Pancreas (tissue), 10 donors: ENCODE measurements around the gene PNPLA1. TPM values are rescaled to one million over a fixed set of nuclear protein-coding genes. Genes with fewer than 3 reads are reported as not detected.

Experiments used
- ATAC-seq, 4 donors: fragments of 200-7000 bp; cut with Tn5 transposase; one replicate each; pipeline versions ENCODE4 v1.8.0 to v1.9.1; 2020; ENCODE audit warnings: mild to moderate bottlenecking in 4 of 4, moderate library complexity in 4 of 4
- DNase-seq, 6 donors: peaks; one replicate each; pipeline ENCODE4 v3.0.0-alpha.2; 2020
- FAIRE-seq: peaks from 2 replicates; lab custom pipeline; 2012; peaks lifted over from hg19 to GRCh38; lab: Jason Lieb, UNC
- H3K27ac ChIP-seq, 4 donors: fragments of 200-600 bp; sonication (generic); 1 replicate in 3 of 4; 2 replicates in 1 of 4; pipeline versions ENCODE4 v1.5.0 to v1.8.0; 2020
- H3K27me3 ChIP-seq, 4 donors: fragments of 200-600 bp; one replicate each; pipeline ENCODE4 v1.8.0; 2021
- H3K36me3 ChIP-seq, 3 donors: fragments of 200-600 bp; sonication (generic) in 1 of 3; one replicate each; pipeline versions ENCODE4 v1.5.0 to v1.8.0; 2020 to 2021
- H3K4me1 ChIP-seq, 3 donors: fragments of 200-600 bp; one replicate each; pipeline ENCODE4 v1.8.0; 2021
- H3K4me3 ChIP-seq, 4 donors: fragments of 200-600 bp; sonication (generic) in 2 of 4; one replicate each; pipeline versions ENCODE4 v1.5.0 to v1.8.0; 2020 to 2021
- H3K9me3 ChIP-seq, 4 donors: fragments of 200-600 bp; one replicate each; pipeline ENCODE4 v1.8.0; 2021
- CTCF ChIP-seq, 4 donors: fragments of 200-600 bp; sonication (generic) in 3 of 4; IDR thresholded peaks; one replicate each; pipeline versions ENCODE4 v1.5.0 to v1.8.0; 2021; ENCODE audit warnings: antibody characterized with exemption in 4 of 4
- WGBS, 2 donors: extraction: QIAGEN DNeasy Blood & Tissue Kit; methylation state at CpG; one replicate each; pipeline ENCODE4 v1.1.7; 2013; 5-methylcytosine and 5-hydroxymethylcytosine counted together
- intact Hi-C, 3 donors: fragments of 100-400 bp; cut with DNase I; formaldehyde crosslinking; loops; one replicate each; pipeline versions ENCODE4 v1.11.1 to v1.14.2; 2022
- polyA plus RNA-seq, 2 donors: library from polyadenylated mRNA; stranded (reverse); fragments of 200-250 nt; gene quantifications; one replicate each; pipeline ENCODE4 v1.2.3, GENCODE V29; 2013
- total RNA-seq, 6 donors: library from RNA; stranded (reverse); fragmentation: NEBNext Ultra II Directional in 4 of 6; extraction: Animal tissue kit (Norgen Biotek cat#: 25700) in 4 of 6; gene quantifications; one replicate each; pipeline versions ENCODE4 v1.2.1 to v1.2.4, GENCODE V29; 2021 to 2023
- donor health status: healthy with polysubstance abuse.
- donor health status: DM: no; HTN: no; CAD: no; lungs with moderate emphysema.
- donor health status: DM: no; HTN: no; CAD: no.
- donor health status: control.
- donor health status: control.
- donor health status: Bipolar disorder and iron deficiency.
- donor health status: DM: yes; HTN: yes; CAD: no.
- donor health status: DM: no; HTN: no; CAD: no.
- donor health status: DM: no; HTN: no; CAD: no.
- donor health status: DM: yes; HTN: yes; CAD: no.

The PNPLA1 gene
- total and polyA plus RNA-seq, 8 donors: 0.12 TPM; not detected in 7

- Histone ChIP-seq H3K9me3 (no peaks in the 10 kb centered on the region), H3K27me3 (no peaks in the 10 kb centered on the region), H3K27ac (no peak overlapping the region), H3K4me1 (no peaks in the 10 kb centered on the region), H3K4me3 (no peak overlapping the region), H3K36me3 (no peaks in the 10 kb centered on the region)
- intact Hi-C loops: no loop called here
- no peak for DNase-seq
- FAIRE-seq: no peak
- WGBS, 2 donors: 25 to 37% methylated on average over 1 of the region's 1 CpG
- ATAC-seq: no peak
- no peak for TF ChIP-seq CTCF (IDR thresholded peaks at IDR 0.05)
These were observed 26.4 kb downstream of the PNPLA1 start for GRCh38 chr6:36296240-36296639.

GRCh38 chr6:36297051-36297450 is 27.2 kb downstream of the PNPLA1 start:
- TF ChIP-seq CTCF (IDR thresholded peaks at IDR 0.05): no peak
- intact Hi-C loops: no loop called here
- Histone ChIP-seq H3K4me3 (no peak overlapping the region), H3K36me3 (no peaks in the 10 kb centered on the region), H3K9me3 (no peaks in the 10 kb centered on the region), H3K4me1 (no peaks in the 10 kb centered on the region), H3K27ac (no peak overlapping the region), H3K27me3 (no peaks in the 10 kb centered on the region)
- WGBS, 2 donors: 85 to 86% methylated on average over 6 of the region's 6 CpGs
- no peak for FAIRE-seq
- no peak for DNase-seq
- ATAC-seq: no peak

- FAIRE-seq (no peak), DNase-seq (no peak), ATAC-seq (no peak)
- whole genome bisulfite sequencing, 2 donors: 85 to 87% methylated on average over 7 of the region's 7 CpGs
- Histone ChIP-seq H3K27ac (no peak overlapping the region), H3K4me3 (no peak overlapping the region), H3K27me3 (no peaks in the 10 kb centered on the region), H3K9me3 (no peaks in the 10 kb centered on the region), H3K36me3 (no peaks in the 10 kb centered on the region), H3K4me1 (no peaks in the 10 kb centered on the region)
- no peak for TF ChIP-seq CTCF (IDR thresholded peaks at IDR 0.05)
- intact Hi-C loops: no loop called here
These were observed 27.7 kb downstream of the PNPLA1 start for GRCh38 chr6:36297511-36297910.

- ATAC-seq: no peak
- no peak for DNase-seq
- Histone ChIP-seq H3K27me3 (no peaks in the 10 kb centered on the region), H3K4me3 (no peak overlapping the region), H3K36me3 (no peaks in the 10 kb centered on the region), H3K4me1 (no peaks in the 10 kb centered on the region), H3K9me3 (no peaks in the 10 kb centered on the region), H3K27ac (no peak overlapping the region)
- intact Hi-C loops: no loop called here
- TF ChIP-seq CTCF (IDR thresholded peaks at IDR 0.05): no peak
- WGBS, 2 donors: 84 to 87% methylated on average over 4 of the region's 4 CpGs
- no peak for FAIRE-seq
These were observed 28.2 kb downstream of the PNPLA1 start for GRCh38 chr6:36298027-36298426.

- 67 to 71% methylated on average over 10 of the region's 10 CpGs for WGBS, 2 donors
- H3K27ac ChIP-seq: no peak overlapping the region
- DNase-seq (no peak), FAIRE-seq (no peak), ATAC-seq (no peak)
- no peaks in the 10 kb centered on the region for H3K27me3 ChIP-seq
- no peaks in the 10 kb centered on the region for H3K36me3 ChIP-seq
- TF ChIP-seq CTCF (IDR thresholded peaks at IDR 0.05): no peak
- H3K9me3 ChIP-seq: no peaks in the 10 kb centered on the region
- H3K4me1 ChIP-seq: no peaks in the 10 kb centered on the region
- H3K4me3 ChIP-seq: no peak overlapping the region
- intact Hi-C loops: loop anchor here in 2 of 3 donors (5.0 to 10.0 kb wide), 2 partner anchors 61 to 64 kb away; no protein-coding TSS in a partner anchor
These were observed 31.3 kb downstream of the PNPLA1 start for GRCh38 chr6:36301085-36301658.
